Subcutaneous abdominal adipose tissue (tissue), 5 donors: Measurements from ENCODE around the gene HEXD.
A peak's percentile ranks its signal among the peaks of the same experiment; 100 is the strongest.
"Not testable (repeated sequence)": the region's sequence is repeated elsewhere in the genome, so short reads cannot be mapped to it uniquely, and the experiment has no call there.

Source experiments
- H3K27ac ChIP-seq: one replicate; pipeline ENCODE4 v1.7.0; 2013; ENCODE audit warnings: low read depth, mild to moderate bottlenecking, inconsistent platforms, low read length, moderate library complexity
- H3K27me3 ChIP-seq, 5 donors: one replicate each; pipeline ENCODE4 v1.7.0; 2013; ENCODE audit warnings: low read length in 5 of 5, inconsistent platforms in 1 of 5; ENCODE audit not compliant: control insufficient read depth in 5 of 5, insufficient read depth in 4 of 5
- H3K36me3 ChIP-seq, 5 donors: one replicate each; pipeline ENCODE4 v1.7.0; 2013; ENCODE audit warnings: low read length in 5 of 5; ENCODE audit not compliant: control insufficient read depth in 5 of 5, insufficient read depth in 5 of 5
- H3K4me1 ChIP-seq, 5 donors: one replicate each; pipeline ENCODE4 v1.7.0; 2013; ENCODE audit warnings: low read length in 5 of 5, mild to moderate bottlenecking in 3 of 5, moderate library complexity in 1 of 5; ENCODE audit not compliant: control insufficient read depth in 5 of 5, insufficient read depth in 5 of 5
- H3K4me3 ChIP-seq, 5 donors: one replicate each; pipeline ENCODE4 v1.7.0; 2013; ENCODE audit warnings: low read length in 5 of 5, low read depth in 1 of 5
- H3K9ac ChIP-seq, 5 donors: one replicate each; pipeline ENCODE4 v1.7.0; 2013; ENCODE audit warnings: low read length in 5 of 5, mild to moderate bottlenecking in 4 of 5, moderate library complexity in 3 of 5
- H3K9me3 ChIP-seq, 5 donors: one replicate each; pipeline ENCODE4 v1.7.0; 2013; ENCODE audit warnings: low read length in 5 of 5; ENCODE audit not compliant: control insufficient read depth in 5 of 5
- donor health status: healthy.
- donor health status: healthy.
- donor health status: healthy.
- donor health status: healthy.
- donor health status: healthy.

Gene HEXD

DNA sequence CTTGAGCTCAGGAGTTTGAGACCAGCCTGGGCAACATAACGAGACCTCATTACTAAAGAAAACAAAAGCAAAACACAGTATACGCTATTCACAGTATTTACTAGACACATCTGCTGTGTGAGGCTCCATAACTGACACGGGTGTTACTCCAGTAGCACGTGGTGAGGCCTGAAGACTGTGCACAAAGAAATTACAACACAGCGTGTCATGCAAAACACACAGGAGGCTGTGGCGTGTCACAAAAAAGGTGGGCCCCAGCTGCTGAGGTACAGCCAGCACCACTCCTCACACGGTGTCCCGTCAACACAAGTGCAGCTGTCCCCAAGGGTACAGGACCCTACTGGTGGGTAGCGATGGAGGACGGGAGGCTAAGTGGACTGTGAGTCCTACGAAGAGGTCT lies 29.7 kb downstream of the HEXD start:
- Histone ChIP-seq H3K4me3 (no peak overlapping the region), H3K4me1 (peaks cover 0 to 61% (median 49%) of the 10 kb centered on the region in 5 donors)

DNA sequence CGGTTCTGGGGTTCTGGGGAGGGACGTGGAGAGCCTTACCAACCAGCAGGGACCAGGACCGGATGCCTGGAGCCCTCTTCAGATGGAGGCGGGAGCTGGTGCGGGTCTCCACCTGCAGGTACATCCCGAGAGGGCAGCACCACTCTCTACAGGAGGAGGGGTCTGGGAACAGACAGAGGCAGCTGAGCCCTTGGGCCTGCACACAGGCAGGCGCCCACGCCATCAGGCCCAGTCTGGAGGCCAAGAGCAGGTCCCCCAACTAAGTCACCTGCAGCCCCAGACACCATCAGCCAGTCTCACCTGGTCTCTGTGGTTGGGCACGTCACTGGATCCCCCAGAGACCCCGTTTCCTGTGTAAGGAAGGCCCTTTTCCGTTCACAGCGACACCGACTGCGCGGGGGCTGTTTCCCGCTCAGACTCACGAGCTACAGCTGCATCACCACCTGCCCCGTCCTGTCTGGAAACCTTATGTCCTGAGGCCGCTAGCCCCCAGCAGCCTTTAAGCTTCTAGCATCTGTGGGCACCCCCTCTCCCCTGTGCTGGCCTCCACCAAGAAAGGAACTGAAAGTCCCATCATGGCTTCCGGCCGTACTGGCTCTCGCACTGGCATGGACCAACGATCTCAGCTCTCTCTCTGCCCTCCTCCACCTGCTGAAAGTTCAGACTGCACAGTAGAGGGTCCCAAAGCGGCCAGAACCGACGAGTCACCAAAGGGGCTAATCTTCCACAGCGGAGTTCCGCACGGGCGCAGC lies 31.2 kb downstream of the HEXD start:
- peak overlapping the region; percentile 84 to 88 (median 86) for H3K4me3 ChIP-seq
- peaks cover 0 to 47% (median 43%) of the 10 kb centered on the region in 5 donors for H3K4me1 ChIP-seq
- peak overlapping the region; percentile 86 for H3K27ac ChIP-seq
- H3K36me3 ChIP-seq: peaks cover 0 to 20% (median 8%) of the 10 kb centered on the region in 5 donors
- H3K27me3 ChIP-seq: no peaks in the 10 kb centered on the region
- no peaks in the 10 kb centered on the region for H3K9me3 ChIP-seq
- peak overlapping the region; percentile 56 to 86 (median 81) for H3K9ac ChIP-seq

More for the DNA sequence above, 29.7 kb downstream of the HEXD start:
- H3K36me3 ChIP-seq: peaks cover 0 to 34% (median 20%) of the 10 kb centered on the region in 5 donors
- no peaks in the 10 kb centered on the region for H3K9me3 ChIP-seq
- H3K27ac ChIP-seq: no peak overlapping the region
- no peaks in the 10 kb centered on the region for H3K27me3 ChIP-seq
- no peak overlapping the region for H3K9ac ChIP-seq

DNA sequence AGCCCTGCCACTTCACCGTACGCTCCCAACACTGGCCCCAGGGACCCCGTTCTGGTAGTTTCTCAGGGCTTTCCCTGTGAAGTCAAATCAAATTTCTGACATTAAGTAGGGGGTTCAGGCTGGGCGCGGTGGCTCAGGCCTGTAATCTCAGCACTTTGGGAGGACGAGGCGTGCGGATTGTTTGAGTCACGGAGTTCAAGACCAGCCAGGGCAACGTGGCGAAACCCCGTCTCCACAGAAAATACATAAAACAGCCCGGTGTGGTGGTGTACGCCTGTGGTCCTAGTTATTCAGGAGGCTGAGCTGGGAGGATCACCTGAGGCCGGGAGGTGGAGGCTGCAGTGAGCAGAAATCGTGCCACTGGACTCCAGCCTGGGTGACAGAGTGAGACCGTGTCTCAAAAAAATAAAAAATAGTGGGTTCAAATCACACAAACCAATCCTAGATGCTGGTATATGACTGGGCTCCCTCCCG lies 31.8 kb downstream of the HEXD start:
- Histone ChIP-seq H3K27ac (peak overlapping the region; percentile 86), H3K4me1 (peaks cover 0 to 41% (median 37%) of the 10 kb centered on the region in 5 donors), H3K9ac (peak overlapping the region; percentile 56 to 86 (median 81)), H3K4me3 (peak overlapping the region; percentile 84 to 88 (median 86)), H3K36me3 (peaks cover 0 to 14% (median 4%) of the 10 kb centered on the region in 5 donors), H3K27me3 (no peaks in the 10 kb centered on the region), H3K9me3 (no peaks in the 10 kb centered on the region)

DNA sequence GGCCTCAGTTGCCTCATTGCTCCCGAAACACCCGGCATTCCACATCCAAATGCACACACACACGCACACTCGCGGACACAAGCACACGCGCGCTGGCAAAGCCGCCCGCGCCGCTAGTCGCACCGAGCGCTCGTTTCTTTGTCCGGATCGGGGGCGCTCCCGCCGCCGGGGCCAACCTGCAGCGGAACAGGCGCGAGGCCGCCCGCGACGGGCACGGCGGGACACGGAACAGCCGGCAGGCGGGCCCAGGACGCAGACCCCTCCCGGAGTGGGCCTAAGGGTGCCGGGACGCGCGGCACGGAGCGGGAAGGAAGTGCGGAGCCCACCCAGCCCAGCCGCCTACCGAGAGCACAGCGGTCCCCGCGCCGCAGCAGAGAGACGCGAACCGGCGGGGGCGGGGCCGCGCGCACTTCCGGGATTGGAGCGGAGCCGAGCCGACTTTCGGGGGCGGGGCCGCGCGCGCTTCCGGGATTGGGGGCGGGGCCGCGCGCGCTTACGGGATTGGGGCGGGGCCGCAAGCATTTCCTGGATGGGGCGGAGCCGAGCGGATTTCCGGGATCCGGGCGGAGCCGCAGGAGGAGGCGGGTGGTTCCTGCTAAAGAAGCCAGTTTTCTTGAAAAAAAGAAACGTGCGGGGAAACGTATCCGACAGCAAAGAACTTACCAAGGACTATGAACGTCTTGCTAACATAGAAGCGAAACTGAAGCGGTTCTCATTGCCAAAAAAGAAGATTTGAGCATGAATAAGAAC lies 32.4 kb downstream of the HEXD start, which contains the start of gene CYBC1:
TSS of gene CYBC1 (minus strand) at position 396 of the 750 bp plus-strand sequence. CDS start 1,498 bp downstream, outside the sequence.
- peak within 1 kb of the TSS; percentile 84 to 88 (median 86) for H3K4me3 ChIP-seq
- H3K4me1 ChIP-seq: peaks cover 0 to 35% (median 30%) of the 10 kb centered on the region in 5 donors
- H3K36me3 ChIP-seq: peaks cover 0 to 12% (median 4%) of the 10 kb centered on the region in 5 donors
- H3K27me3 ChIP-seq: no peaks in the 10 kb centered on the region
- H3K9ac ChIP-seq: peak within 1 kb of the TSS; percentile 56 to 86 (median 81)
- H3K27ac ChIP-seq: peak within 1 kb of the TSS; percentile 86
- no peaks in the 10 kb centered on the region for H3K9me3 ChIP-seq

DNA sequence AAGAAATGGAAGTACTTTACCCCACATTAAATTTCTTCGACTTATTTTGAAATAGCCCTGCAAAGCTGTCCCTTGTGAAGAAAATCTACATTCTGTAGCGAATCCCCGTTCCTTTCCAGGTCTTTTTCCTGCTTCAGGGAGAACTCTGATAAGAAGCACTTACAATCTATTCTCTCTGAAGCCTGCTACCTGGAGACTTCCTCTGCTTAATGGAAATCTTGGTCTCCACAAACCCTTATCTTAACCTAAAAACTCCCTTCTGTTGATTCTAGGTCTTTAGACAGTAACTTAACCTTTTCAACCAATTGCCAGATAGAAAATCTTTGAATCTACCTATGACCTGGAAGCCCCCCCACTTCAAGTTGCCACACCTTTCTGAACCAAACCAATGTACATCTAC lies 34.0 kb downstream of the HEXD start:
- H3K36me3 ChIP-seq: peaks cover 0 to 6% (median 0%) of the 10 kb centered on the region in 5 donors
- peaks cover 0 to 30% (median 25%) of the 10 kb centered on the region in 5 donors for H3K4me1 ChIP-seq
- H3K27ac ChIP-seq: no peak overlapping the region
- no peaks in the 10 kb centered on the region for H3K9me3 ChIP-seq
- no peaks in the 10 kb centered on the region for H3K27me3 ChIP-seq
- no peak overlapping the region for H3K9ac ChIP-seq
- H3K4me3 ChIP-seq: no peak overlapping the region

DNA sequence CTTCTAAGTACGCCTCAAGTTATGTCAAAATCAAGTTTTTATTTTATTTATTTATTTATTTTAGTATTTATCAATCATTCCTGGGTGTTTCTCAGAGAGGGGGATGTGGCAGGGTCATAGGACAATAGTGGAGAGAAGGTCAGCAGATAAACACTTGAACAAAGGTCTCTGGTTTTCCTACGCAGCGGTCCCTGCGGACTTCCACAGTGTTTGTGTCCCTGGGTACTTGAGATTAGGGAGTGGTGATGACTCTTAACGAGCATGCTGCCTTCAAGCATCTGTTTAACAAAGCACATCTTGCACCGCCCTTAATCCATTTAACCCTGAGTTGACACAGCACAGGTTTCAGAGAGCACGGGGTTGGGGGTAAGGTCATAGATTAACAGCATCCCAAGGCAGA lies 35.0 kb downstream of the HEXD start:
- not testable (repeated sequence) for H3K9ac ChIP-seq, H3K27me3 ChIP-seq, H3K4me3 ChIP-seq, H3K36me3 ChIP-seq, H3K9me3 ChIP-seq, H3K27ac ChIP-seq
- H3K4me1 ChIP-seq: peaks cover 3 to 37% (median 32%) of the 10 kb centered on the region in 5 donors

DNA sequence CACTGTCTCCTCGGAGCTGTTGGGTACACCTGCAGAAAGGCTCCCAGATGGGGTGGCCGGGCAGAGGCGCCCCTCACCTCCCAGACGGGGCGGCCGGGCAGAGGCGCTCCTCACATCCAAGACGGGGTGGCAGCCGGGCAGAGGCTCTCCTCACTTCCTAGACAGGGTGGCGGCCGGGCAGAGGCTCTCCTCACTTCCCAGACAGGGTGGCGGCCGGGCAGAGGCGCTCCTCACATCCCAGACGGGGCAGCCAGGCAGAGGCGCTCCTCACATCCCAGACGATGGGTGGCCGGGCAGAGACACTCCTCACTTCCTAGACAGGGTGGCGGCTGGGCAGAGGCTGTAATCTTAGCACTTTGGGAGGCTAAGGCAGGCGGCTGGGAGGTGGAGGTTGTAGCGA lies 35.6 kb downstream of the HEXD start:
- H3K27me3 ChIP-seq, H3K9me3 ChIP-seq, H3K36me3 ChIP-seq, H3K27ac ChIP-seq, H3K4me3 ChIP-seq, H3K9ac ChIP-seq: not testable (repeated sequence)
- peaks cover 3 to 38% (median 32%) of the 10 kb centered on the region in 5 donors for H3K4me1 ChIP-seq

DNA sequence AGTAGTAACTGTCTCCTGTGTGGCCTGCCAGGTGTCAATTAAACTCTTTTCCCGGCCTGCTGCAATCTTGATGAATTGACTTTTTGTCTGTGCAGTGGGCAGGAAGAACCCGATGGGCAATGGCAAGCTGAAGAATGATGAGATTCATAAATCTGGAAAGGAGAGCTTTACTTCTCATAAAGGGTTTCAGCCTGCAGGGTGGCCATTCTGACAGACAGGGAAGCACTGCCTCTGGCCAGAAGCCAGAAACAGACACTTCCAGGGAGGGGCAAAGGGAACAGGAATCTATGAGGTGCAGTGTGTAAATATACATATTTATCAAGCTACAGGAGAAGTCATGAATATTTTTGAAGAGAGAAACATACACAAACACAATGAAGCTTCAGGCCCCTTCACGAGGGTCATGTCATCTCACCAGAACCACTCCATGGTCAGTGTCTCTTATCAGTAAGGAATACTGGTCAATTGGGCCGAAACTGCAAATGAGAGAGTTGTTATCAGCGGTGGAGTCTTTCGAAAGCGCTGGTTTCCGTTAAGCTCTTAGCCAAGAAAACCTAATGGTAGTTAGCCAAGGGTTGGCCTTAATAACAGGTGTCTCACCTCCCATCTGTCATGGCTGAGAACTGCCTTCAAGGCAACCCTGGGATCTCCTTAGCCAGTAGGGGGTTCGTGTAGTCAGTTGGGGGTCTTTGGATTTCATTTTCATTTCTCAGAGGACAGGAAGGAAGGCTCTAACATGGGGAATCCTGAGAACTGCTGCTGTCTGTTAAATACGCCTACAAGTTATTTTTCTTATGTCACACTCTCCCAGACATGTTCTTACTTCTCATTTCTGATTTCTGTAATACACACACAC lies 39.2 kb downstream of the HEXD start:
- Histone ChIP-seq H3K27ac (peak overlapping the region; percentile 99), H3K9ac (peak overlapping the region in 4 of 5 donors; percentile 88 to 99 (median 97)), H3K9me3 (no peaks in the 10 kb centered on the region), H3K27me3 (no peaks in the 10 kb centered on the region), H3K4me3 (peak overlapping the region; percentile 57 to 93 (median 87)), H3K4me1 (peaks cover 3 to 27% (median 20%) of the 10 kb centered on the region in 5 donors), H3K36me3 (peaks cover 0 to 23% (median 12%) of the 10 kb centered on the region in 5 donors)

DNA sequence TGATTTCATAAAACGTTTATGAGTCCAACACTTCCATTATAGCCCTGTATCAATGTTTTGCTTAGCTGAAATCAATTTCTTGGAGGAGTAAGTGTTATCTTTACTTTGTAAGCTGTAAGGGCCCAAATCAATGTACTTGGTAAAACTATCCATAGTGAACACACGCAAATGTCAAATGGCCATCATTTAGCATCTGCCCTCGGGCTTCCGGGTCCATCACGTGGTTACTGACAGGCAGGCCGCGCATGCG lies 39.7 kb downstream of the HEXD start:
- peak overlapping the region; percentile 57 to 93 (median 87) for H3K4me3 ChIP-seq
- peaks cover 3 to 27% (median 20%) of the 10 kb centered on the region in 5 donors for H3K4me1 ChIP-seq
- peaks cover 0 to 28% (median 18%) of the 10 kb centered on the region in 5 donors for H3K36me3 ChIP-seq
- no peaks in the 10 kb centered on the region for H3K9me3 ChIP-seq
- H3K27ac ChIP-seq: peak overlapping the region; percentile 99
- no peaks in the 10 kb centered on the region for H3K27me3 ChIP-seq
- H3K9ac ChIP-seq: peak overlapping the region in 4 of 5 donors; percentile 88 to 99 (median 97)
